HG03571 (cell line): Measurements from ENCODE around the gene ZNF276.
"Not testable (repeated sequence)": the region's sequence is repeated elsewhere in the genome, so short reads cannot be mapped to it uniquely, and the experiment has no call there.

Source experiments
- ATAC-seq: cut with Tn5 transposase; IDR thresholded peaks from one replicate; pipeline ENCODE4 v1.9.1; 2021; ENCODE audit not compliant: unreplicated experiment

Gene ZNF276

GRCh38 chr16:89779231-89779908 lies 58.0 kb downstream of the ZNF276 start:
- no peak for ATAC-seq

DNA sequence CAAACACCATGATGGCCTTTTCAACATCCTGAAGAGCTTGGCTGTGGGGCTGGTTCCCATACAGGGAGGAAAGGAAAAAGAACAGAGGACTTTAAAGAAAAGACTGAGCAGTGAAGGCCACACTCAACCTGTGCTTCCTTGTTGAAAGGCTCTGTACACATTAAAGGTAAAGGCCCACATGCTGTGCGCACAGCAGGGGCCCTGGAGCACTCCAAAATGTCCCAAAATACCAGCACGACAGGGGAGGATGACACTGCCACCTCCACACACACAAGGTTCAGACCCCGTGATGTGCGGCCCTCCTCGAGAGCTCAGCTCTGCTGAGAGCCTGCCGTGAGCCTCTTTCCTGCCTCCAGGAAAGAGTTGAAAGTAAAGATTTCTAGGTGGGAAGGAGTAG lies 58.6 kb downstream of the ZNF276 start:
- ATAC-seq = no peak

DNA sequence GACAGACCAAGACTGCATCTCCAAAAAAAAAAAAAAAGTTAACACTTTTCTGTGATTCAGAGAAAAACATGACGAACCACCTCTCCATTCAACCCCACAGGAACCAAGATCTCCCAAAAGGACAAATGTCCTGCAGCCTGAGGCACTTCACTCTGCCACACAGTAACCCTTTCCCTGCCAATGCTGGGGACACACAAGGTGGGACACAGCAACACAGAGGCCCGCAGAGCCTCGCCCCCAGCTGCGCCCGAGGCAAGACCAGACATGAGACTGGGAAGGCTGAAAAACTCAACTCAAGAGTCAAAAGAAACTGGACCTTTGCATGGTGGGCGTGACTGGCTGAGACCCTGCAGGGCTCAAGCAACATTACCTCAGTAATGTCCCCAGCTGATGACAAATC lies 61.2 kb downstream of the ZNF276 start:
- ATAC-seq = no peak

GRCh38 chr16:89783952-89784351 lies 62.6 kb downstream of the ZNF276 start:
- ATAC-seq = not testable (repeated sequence)

GRCh38 chr16:89784406-89784805 lies 63.1 kb downstream of the ZNF276 start:
- ATAC-seq = no peak

GRCh38 chr16:89785523-89786155 lies 64.3 kb downstream of the ZNF276 start:
- ATAC-seq = no peak

- no peak for ATAC-seq
Observed at GRCh38 chr16:89786474-89787364, 65.4 kb downstream of the ZNF276 start.

DNA sequence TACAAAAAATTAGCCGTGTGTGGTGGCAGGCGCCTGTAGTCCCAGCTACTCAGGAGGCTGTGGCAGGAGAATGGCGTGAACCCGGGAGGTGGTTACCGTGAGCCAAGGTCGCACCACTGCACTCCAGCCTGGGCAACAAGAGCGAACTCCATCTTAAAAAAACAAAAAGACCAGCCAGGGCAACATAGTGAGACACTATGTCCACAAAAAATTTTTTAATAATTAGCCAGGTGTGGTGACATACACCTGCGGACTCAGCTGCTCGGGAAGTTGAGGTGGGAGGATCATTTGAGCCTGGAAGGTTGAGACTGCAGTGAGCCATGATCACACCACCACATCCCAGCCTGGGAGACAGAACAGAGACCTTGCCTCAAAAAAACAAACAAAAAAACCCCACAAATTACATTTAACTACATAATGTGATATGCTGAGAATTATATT lies 66.0 kb downstream of the ZNF276 start:
- ATAC-seq = no peak
